ENCODE data around the gene ACSBG1.
"Not testable (repeated sequence)": the region's sequence is repeated elsewhere in the genome, so short reads cannot be mapped to it uniquely, and the experiment has no call there.

Gene ACSBG1

GRCh38 chr15:78255421-78256043 lies 21.2 kb upstream of the ACSBG1 start:
- intact Hi-C loops (cut with DNase I): no loop called here
- peak in 1 of 10 donors; percentile 48 for DNase-seq

DNA sequence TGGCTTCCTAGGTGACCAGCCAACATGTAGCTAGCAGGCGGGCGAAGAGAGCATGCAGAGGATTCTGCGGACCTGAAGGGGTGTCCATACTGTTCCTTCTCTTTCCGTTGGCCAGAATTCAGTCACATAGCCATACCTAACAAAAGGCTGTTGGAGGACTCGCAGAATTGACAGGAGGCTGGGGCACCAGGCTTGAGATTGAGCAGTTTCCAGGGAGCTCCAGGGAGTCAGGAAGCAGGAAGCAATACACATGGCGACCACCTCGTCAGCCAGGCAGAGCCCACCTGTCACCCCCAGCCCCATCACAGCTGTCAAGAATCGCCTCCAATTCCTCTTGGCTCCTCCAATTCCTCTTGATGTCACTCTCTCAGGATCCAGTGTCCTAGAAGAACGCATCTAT lies 16.8 kb upstream of the ACSBG1 start:
- intact Hi-C loops (cut with DNase I): no loop called here
- DNase-seq: no peak

DNA sequence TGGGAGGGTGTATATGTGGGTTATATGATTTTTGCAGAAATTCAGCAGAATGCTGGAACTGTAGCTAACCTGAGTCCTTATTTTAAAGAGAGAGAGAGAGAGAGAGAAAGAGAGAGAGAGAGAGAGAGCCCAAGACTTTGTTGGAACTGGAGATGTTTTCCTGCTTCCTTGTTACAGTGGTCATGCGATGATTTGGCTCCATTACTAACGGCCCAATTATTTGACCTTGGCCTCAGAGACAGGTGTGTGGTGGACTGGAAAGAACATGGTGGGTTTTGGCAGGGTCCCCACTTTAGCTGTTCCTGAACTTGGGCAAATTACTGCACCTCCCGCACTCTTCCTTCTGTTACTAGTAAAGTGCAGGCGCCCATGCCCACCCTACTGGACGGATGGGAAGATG lies 14.8 kb upstream of the ACSBG1 start:
- no peak for DNase-seq
- intact Hi-C loops (cut with DNase I): no loop called here

GRCh38 chr15:78247911-78248310 lies 13.5 kb upstream of the ACSBG1 start:
- DNase-seq: no peak
- intact Hi-C loops (cut with DNase I): no loop called here

DNA sequence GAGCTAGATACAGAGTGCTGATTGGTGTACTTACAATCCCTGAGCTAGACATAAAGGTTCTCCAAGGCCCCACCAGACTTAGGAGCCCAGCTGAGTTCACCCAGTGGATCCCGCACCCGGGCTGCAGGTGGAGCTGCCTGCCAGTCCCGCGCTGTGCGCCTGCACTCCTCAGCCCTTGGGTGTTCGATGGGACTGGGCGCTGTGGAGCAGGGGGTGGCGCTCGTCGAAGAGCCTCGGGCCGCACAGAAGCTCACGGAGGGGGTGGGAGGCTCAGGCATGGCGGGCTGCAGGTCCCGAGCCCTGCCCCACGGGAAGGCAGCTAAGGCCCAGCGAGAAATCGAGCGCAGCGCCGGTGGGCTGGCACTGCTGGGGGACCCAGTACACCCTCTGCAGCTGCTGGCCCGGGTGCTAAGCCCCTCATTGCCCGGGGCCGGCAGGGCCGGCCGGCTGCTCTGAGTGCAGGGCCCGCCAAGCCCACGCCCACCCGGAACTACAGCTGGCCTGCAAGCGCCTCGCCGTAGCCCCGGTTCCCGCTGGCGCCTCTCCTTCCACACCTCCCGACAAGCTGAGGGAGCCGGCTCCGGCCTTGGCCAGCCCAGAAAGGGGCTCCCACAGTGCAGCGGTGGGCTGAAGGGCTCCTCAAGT lies 11.7 kb upstream of the ACSBG1 start:
- intact Hi-C loops (cut with DNase I); DNase-seq: not testable (repeated sequence)

DNA sequence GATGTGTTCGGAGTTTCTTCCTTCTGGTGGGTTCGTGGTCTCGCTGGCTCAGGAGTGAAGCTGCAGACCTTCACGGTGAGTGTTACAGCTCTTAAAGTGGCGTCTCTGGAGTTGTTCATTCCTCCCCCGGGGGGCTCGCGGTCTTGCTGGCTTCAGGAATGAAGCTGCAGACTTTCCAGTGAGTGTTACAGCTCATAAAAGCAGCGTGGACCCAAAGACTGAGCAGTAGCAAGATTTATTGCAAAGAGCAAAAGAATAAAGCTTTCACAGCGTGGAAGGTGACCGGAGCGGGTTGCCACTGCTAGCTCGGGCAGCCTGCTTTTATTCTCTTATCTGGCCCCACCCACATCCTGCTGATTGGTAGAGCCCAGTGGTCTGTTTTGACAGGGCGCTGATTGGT lies 11.0 kb upstream of the ACSBG1 start:
- DNase-seq; intact Hi-C loops (cut with DNase I): not testable (repeated sequence)

- DNase-seq: peak in 1 of 10 donors; percentile 17
- intact Hi-C loops (cut with DNase I): loop anchor here (5.0 kb wide), 1 partner anchor 113 kb away; the partner anchor contains the start of gene CIB2
These were observed 10.5 kb upstream of the ACSBG1 start for GRCh38 chr15:78244893-78245292.

DNA sequence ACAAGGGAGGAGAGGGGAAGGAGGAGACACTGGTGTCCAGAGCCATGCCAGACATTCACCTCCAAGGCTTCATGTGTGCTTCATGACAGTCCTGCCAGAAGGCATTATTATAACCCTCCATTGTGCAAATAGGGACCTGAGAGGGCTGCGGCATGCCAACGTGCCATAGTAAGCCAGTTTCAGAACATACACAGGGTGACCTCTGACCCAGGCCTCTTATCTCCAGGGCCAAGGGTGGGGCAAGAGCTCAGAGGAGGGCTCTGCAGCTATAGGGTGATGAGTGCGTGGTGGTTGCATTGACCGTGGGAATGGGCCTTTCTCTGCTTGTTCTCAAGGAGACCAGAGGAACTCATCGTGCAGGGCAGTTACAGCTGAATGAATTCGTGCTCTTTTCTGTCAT lies 9.7 kb upstream of the ACSBG1 start:
- peak in 1 of 10 donors; percentile 74 for DNase-seq
- intact Hi-C loops (cut with DNase I): loop anchor here (5.0 kb wide), 1 partner anchor 112 kb away; the partner anchor contains the start of gene CIB2

DNA sequence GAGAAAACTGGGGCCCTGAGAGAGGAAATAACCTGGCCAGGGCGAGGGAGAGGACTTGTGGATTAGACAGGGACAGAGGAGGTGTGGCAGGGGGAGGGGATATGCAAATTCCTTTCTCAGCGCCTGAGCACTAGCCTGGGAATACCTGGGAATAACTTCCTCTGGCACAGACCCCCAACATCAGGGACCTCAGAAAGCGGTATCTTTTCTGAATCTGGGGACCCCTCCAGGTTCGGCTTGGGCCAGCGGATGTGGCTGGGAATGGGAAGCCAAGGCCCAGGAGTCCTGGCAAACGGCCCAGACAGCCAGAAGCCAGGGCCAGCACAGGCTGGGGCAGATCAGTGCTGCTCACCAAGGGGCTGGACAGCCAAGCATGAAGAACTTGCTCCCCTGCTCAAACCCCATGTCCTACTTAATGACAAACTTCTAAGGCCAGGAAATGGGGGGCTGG lies 9.2 kb upstream of the ACSBG1 start:
- DNase-seq: peak in 4 of 10 donors; percentile 31 to 89 (median 47)

GRCh38 chr15:78243058-78243457 lies 8.7 kb upstream of the ACSBG1 start:
- no peak for DNase-seq
- intact Hi-C loops (cut with DNase I): loop anchor here (5.0 kb wide), 1 partner anchor 111 kb away; the partner anchor contains the start of gene CIB2

More for the DNA sequence above, 9.2 kb upstream of the ACSBG1 start:
- intact Hi-C loops (cut with DNase I): loop anchor here (5.0 kb wide), 1 partner anchor 111 kb away; the partner anchor contains the start of gene CIB2

DNA sequence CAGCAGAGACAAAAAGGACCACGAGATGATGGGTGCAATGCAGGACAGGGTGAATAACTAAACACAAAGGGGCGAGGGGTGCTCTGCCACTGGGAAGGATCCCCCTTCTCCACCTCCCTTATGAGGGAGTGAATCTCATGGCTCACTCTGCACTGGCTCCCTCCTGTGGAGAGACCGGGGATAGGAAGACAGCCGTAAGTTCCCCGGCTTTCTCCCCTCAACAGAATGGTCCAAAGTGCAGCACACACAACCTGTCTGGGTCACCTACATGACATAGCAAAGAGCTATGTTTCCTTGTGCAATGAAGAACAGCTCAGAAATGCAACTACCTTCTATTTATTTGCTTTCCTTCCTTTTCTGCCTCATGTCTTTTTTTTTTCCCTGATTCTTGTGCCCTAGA lies 7.8 kb upstream of the ACSBG1 start:
- DNase-seq: peak in 7 of 10 donors; percentile 26 to 89 (median 56)
- intact Hi-C loops (cut with DNase I): loop anchor here (5.0 kb wide), 1 partner anchor 110 kb away; the partner anchor contains the start of gene CIB2

DNA sequence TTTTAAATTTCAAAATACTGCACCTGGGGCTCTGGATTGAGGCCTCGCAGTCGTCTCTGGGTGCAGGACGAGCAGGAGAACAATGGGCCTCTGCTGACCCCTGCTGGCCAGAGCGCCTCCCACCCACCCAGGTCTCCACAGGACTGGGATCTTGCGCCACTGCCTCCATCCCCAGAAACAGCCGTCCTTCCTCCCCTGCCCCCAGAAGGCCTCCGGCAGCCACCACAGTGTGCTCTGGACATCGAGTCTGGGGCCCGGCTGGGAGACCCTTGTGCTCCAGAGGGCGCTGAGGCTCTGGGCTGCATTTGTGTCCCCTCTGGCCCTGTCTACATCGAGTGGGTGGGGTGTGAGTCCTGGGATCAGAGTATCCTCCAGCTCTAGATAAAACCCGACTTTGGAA lies 6.7 kb upstream of the ACSBG1 start:
- intact Hi-C loops (cut with DNase I): loop anchor here (1.0 to 5.0 kb wide), 4 partner anchors 64 to 282 kb away; partner anchors contain the start of gene CIB2
- peak; percentile 75 to 98 (median 92) for DNase-seq

DNA sequence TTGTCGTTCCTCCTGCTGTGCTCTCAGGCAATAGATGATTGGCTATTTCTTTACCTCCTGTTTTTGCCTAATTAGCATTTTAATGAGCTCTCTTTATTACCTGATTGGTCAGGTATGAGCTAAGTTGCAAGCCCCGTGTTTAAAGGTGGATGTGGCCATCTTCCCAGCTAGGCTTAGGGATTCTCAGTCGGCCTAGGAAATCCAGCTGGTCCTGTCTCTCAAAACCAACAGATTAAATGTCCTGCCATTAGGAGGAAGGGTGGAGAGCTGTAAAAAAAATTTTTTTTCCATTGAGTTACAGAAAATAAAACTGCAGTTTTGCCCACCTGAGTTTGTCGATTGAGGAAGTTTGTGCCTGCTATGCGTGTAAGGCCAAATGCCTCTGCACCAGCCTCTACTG lies 5.4 kb upstream of the ACSBG1 start:
- DNase-seq: no peak
- intact Hi-C loops (cut with DNase I): loop anchor here (2.0 to 5.0 kb wide), 2 partner anchors 108 to 281 kb away; partner anchors contain the start of gene CIB2

- DNase-seq: no peak
- intact Hi-C loops (cut with DNase I): no loop called here
These were observed 2.8 kb upstream of the ACSBG1 start for GRCh38 chr15:78237146-78237545.

DNA sequence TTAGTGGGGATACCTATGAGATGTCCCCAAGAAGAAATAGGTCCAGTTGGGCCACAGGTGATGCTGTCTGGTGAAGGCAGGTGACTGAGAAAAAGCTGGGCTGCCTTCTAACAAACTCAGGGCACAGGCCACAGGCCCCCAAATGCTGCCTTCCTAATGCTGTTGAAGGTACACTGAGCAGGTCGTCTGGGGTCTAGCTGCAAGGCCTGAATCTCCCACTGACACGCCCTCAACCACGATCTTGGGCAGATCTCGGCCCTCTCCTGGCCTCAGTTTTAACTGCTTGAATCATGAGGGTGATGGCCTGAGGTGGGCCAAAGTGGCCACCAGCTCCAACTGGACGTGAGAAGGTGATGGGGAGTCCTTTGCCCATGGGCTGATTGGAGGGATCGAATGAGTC lies 2.1 kb upstream of the ACSBG1 start:
- no peak for DNase-seq
- intact Hi-C loops (cut with DNase I): no loop called here

- DNase-seq: no peak
- intact Hi-C loops (cut with DNase I): no loop called here
These were observed 869 bp downstream of the ACSBG1 start for GRCh38 chr15:78233496-78233895.

- intact Hi-C loops (cut with DNase I): no loop called here
- DNase-seq: no peak
These were observed 1.4 kb downstream of the ACSBG1 start for GRCh38 chr15:78232951-78233350.

DNA sequence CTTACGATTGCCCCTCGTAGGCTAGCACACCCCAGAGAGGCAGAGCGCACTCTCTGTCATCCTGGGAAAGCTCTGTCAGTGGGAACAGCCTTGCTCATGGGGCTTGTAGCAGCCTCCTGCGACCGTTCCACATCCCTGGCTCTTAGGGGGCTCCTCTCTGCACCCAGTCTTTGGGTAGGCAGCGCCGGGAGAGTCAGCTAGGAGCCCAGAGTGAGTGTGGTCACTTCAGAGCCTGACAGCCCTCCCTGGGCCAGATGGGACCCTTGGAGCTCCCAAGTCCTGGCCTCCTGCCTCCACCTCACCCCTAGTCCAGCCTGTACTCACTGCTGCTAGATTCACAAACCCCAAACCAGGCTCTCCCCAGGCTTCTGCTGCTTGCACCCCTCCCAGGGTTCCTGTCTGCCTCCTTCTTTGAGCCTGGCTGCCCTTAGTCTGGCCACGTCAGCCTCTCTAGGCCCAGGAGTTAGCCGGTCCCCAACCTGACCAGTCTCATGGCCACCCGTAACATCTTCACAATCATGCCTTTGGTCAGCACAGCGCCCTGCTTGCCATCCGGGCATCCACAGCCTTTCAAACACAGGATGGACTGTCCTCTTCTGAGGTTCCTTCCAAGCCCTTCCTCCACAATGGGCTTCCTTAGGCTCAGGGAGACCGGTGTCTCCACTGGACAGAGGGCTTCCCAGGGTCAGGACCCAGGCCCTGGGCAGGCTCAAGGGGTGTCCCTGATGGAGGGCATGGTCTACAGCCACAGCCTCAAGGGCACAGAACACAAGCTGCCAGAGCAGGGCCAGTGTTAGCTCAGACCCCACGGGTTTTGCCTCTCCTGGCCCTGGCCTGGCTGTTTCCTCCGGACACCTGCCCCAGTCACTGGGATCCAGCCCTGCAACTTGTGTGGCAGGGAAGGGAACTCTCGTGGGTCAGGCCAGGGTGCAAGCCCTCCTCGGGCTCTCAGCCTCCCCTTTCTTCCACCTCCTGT lies 4.6 kb downstream of the ACSBG1 start:
- no peak for DNase-seq
- intact Hi-C loops (cut with DNase I): no loop called here

DNA sequence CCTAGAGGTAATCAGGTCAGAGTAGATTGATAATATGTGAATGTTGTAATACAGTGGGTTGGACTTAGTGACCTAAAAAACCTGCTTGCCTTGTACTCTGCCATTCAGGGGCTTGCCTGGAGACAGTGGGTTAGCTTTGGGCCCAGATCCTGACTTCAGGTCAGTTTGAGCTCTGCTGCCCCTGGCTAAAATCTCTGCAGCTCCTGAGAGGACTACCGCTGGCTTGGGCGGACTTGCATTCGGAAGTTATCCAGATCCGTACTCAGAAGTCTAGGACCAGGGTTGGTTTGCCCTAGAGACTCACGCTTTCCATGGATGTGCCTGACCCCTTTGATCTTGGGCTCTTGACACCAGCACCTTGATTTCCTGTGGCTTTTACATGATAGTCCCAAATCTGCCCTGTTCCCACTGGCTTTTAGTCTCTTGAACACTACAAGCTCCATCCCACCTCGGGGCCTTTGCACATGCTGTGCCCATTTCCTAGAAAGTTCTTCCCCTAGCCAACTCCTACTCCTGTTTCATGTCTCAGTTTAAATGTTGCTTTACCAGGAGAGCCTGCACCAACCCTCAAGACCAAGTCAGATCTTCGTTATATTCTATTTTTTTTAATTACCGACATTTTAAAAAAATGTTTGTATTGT lies 5.9 kb downstream of the ACSBG1 start:
- intact Hi-C loops (cut with DNase I): no loop called here
- no peak for DNase-seq
